ENCODE data around the gene RYR1.
A peak's percentile ranks its signal among the peaks of the same experiment; 100 is the strongest.

Gene RYR1

GRCh38 chr19:38389957-38390924 lies 43.2 kb upstream of the RYR1 start (continued):
- TF ChIP-seq ZBTB10 (tag by site-specific recombination; IDR thresholded peaks at IDR 0.05) (peak; percentile 26; the same call in 1 of the 2 replicates), ZNF704 (tag by site-specific recombination; IDR thresholded peaks at IDR 0.05) (no peak), ZFP69B (tag by site-specific recombination; IDR thresholded peaks at IDR 0.05) (no peak), ZNF707 (tag by site-specific recombination; IDR thresholded peaks at IDR 0.05) (no peak), PRDM1 (tag by site-specific recombination; IDR thresholded peaks at IDR 0.05) (peak; percentile 43), KLF10 (tag by site-specific recombination; IDR thresholded peaks at IDR 0.05) (no peak), ZNF785 (tag by site-specific recombination; IDR thresholded peaks at IDR 0.05) (0 out of 2 replicates have a peak, but pooled peaks have one; percentile 48), ZNF571 (tag by site-specific recombination; IDR thresholded peaks at IDR 0.05) (no peak), ZNF280D (tag by site-specific recombination; IDR thresholded peaks at IDR 0.05) (no peak), ZNF48 (tag by site-specific recombination; IDR thresholded peaks at IDR 0.05) (no peak), ATF2 (tag by site-specific recombination; IDR thresholded peaks at IDR 0.05; ENCODE audit: low read depth) (no peak), ZNF544 (tag by site-specific recombination; IDR thresholded peaks at IDR 0.05) (no peak), ZNF394 (tag by site-specific recombination; IDR thresholded peaks at IDR 0.05; ENCODE audit: borderline replicate concordance) (no peak), HOXD13 (CRISPR knock-in tag; IDR thresholded peaks at IDR 0.05; ENCODE audit: borderline replicate concordance) (no peak), PRDM10 (tag by site-specific recombination; IDR thresholded peaks at IDR 0.05) (peak; percentile 66; the same call in 1 of the 2 replicates), ZNF26 (tag by site-specific recombination; IDR thresholded peaks at IDR 0.05) (no peak), ZNF792 (tag by site-specific recombination; IDR thresholded peaks at IDR 0.05) (no peak), ZNF664 (tag by site-specific recombination; IDR thresholded peaks at IDR 0.05) (no peak), CTCF (tag by site-specific recombination; IDR thresholded peaks at IDR 0.05) (no peak), ZNF530 (tag by site-specific recombination; IDR thresholded peaks at IDR 0.05; ENCODE audit: low read depth) (no peak), KLF16 (tag by site-specific recombination; IDR thresholded peaks at IDR 0.05) (no peak), ZNF473 (tag by site-specific recombination; IDR thresholded peaks at IDR 0.05) (no peak), ZNF202 (tag by site-specific recombination; IDR thresholded peaks at IDR 0.05; ENCODE audit: borderline replicate concordance) (no peak)

Data from HEK293 (cell line).